HepG2 (cell line): Measurements from ENCODE around the gene TMEM184C. TPM values are rescaled to one million over a fixed set of nuclear protein-coding genes. Genes with fewer than 3 reads are reported as not detected.

Experiments
- ATAC-seq: fragments of 200-7000 bp; cut with Tn5 transposase; 3 replicates; pipeline ENCODE4 v1.9.1; 2020; ENCODE audit warnings: mild to moderate bottlenecking, moderate library complexity
- BruUV-seq: library from RNA; stranded (reverse); fragments of 400-500 nt; replicated peaks from 2 replicates; lab custom pipeline; 2021; lab: Mats Ljungman, UMichigan
- CTCF ChIA-PET: fragments of 300-600 bp; formaldehyde crosslinking; extraction: SDS; loops from one replicate; lab custom pipeline; 2021; ENCODE audit warnings: low total read pairs, inconsistent platforms, low intra/inter-chr PET ratio; lab: Yijun Ruan, JAX
- POLR2A ChIA-PET: fragments of 350-600 bp; sonication (Branson Sonifier 250); formaldehyde crosslinking; loops from one replicate; lab custom pipeline; 2020; ENCODE audit warnings: antibody characterized with exemption, inconsistent platforms; lab: Yijun Ruan, JAX
- DNase-seq: peaks from one replicate; pipeline ENCODE4 v3.0.0-alpha.2; 2015; ENCODE audit warnings: low spot score
- FAIRE-seq: peaks from 3 replicates; lab custom pipeline; 2011; peaks lifted over from hg19 to GRCh38; lab: Jason Lieb, UNC
- H2AFZ ChIP-seq: one replicate; pipeline ENCODE4 v1.6.1; 2011; ENCODE audit warnings: low read length, inconsistent platforms
- H3K27ac ChIP-seq: fragments of 300-600 bp; 3 replicates; pipeline ENCODE4 v1.8.0; 2011; ENCODE audit warnings: mixed run types, mild to moderate bottlenecking, mixed read lengths, low read length, inconsistent platforms; ENCODE audit not compliant: insufficient read depth; ENCODE audit errors: extremely low read length
- H3K27me3 ChIP-seq, 2 experiments: fragments of 200-600 bp in 1 of 2; 2 replicates in 1 of 2; 3 replicates in 1 of 2; pipeline versions ENCODE4 v1.6.0 to v1.8.0; 2011; ENCODE audit warnings: low read length in 2 of 2, mild to moderate bottlenecking in 2 of 2, moderate library complexity in 2 of 2, inconsistent platforms in 1 of 2; ENCODE audit not compliant: insufficient read depth in 2 of 2, control insufficient read depth in 1 of 2
- H3K36me3 ChIP-seq, 2 experiments: fragments of 200-600 bp in 1 of 2; replicated peaks in 1 of 2; 2 replicates in 1 of 2; 3 replicates in 1 of 2; pipeline versions ENCODE4 v1.5.1 to v1.8.0; 2011; ENCODE audit warnings: low read length in 2 of 2, inconsistent platforms in 1 of 2; ENCODE audit not compliant: insufficient read depth in 2 of 2, control insufficient read depth in 1 of 2
- H3K4me1 ChIP-seq: 2 replicates; pipeline ENCODE4 v1.5.1; 2012; ENCODE audit warnings: low read length, inconsistent platforms; ENCODE audit not compliant: insufficient read depth
- H3K4me2 ChIP-seq: 2 replicates; pipeline ENCODE4 v1.6.0; 2011; ENCODE audit warnings: low read depth, low read length, inconsistent platforms
- H3K4me3 ChIP-seq, 3 experiments: fragments of 200-600 bp in 1 of 3; sonication (generic), shearing (Covaris generic) in 1 of 3; replicated peaks in 1 of 3; 2 replicates each; pipeline ENCODE4 v1.5.1; 2011 to 2016; ENCODE audit warnings: low read length in 3 of 3, inconsistent platforms in 2 of 3, low read depth in 2 of 3, mild to moderate bottlenecking in 2 of 3, control low read depth in 1 of 3, mixed read lengths in 1 of 3; ENCODE audit not compliant: insufficient read depth in 1 of 3
- H3K79me2 ChIP-seq: one replicate; pipeline ENCODE4 v1.6.1; 2011; ENCODE audit warnings: low read length, inconsistent platforms; ENCODE audit not compliant: insufficient read depth
- H3K9ac ChIP-seq: 2 replicates; pipeline ENCODE4 v1.6.0; 2011; ENCODE audit warnings: mild to moderate bottlenecking, low read depth, low read length, inconsistent platforms; ENCODE audit not compliant: insufficient read depth
- H3K9me3 ChIP-seq: 2 replicates; pipeline ENCODE4 v1.5.1; 2012; ENCODE audit warnings: mild to moderate bottlenecking, low read length
- H4K20me1 ChIP-seq: 2 replicates; pipeline ENCODE4 v1.6.0; 2011; ENCODE audit warnings: inconsistent platforms, mild to moderate bottlenecking, low read length, moderate library complexity; ENCODE audit not compliant: insufficient read depth
- CC2D1A ChIP-seq: sonication (generic); formaldehyde crosslinking; IDR thresholded peaks from 2 replicates; pipeline ENCODE4 v1.8.1; 2023; ENCODE audit warnings: mild to moderate bottlenecking, missing genetic modification reagents
- DNMT1 ChIP-seq: sonication (generic); formaldehyde crosslinking; IDR thresholded peaks from 2 replicates; pipeline ENCODE4 v1.5.1; 2020; ENCODE audit warnings: mild to moderate bottlenecking, missing genetic modification reagents
- ELF1 ChIP-seq: sonication (generic); formaldehyde crosslinking; IDR thresholded peaks from 2 replicates; pipeline ENCODE4 v1.4.0; 2020; ENCODE audit warnings: missing genetic modification reagents
- GFI1 ChIP-seq: sonication (generic); formaldehyde crosslinking; IDR thresholded peaks from 2 replicates; pipeline ENCODE4 v1.5.0; 2020; ENCODE audit warnings: missing genetic modification reagents, mild to moderate bottlenecking, borderline replicate concordance
- KAT2B ChIP-seq: fragments of 150-350 bp; IDR thresholded peaks from 2 replicates; pipeline ENCODE4 v1.6.1; 2014; ENCODE audit warnings: low read depth, low read length, borderline replicate concordance
- MTA3 ChIP-seq: sonication (generic); formaldehyde crosslinking; IDR thresholded peaks from 2 replicates; pipeline ENCODE4 v1.4.0; 2020; ENCODE audit warnings: missing genetic modification reagents
- RAD21 ChIP-seq: fragments of 450-650 bp; formaldehyde crosslinking; IDR thresholded peaks from 2 replicates; pipeline ENCODE4 v1.5.0; 2020; ENCODE audit warnings: mild to moderate bottlenecking
- SRSF1 ChIP-seq: fragments of 200-400 bp; formaldehyde crosslinking; optimal IDR thresholded peaks from 2 replicates; pipeline ENCODE3; 2017; ENCODE audit warnings: mild to moderate bottlenecking, low read depth, low read length, moderate library complexity
- ZNF33A ChIP-seq: sonication (generic); formaldehyde crosslinking; IDR thresholded peaks from 2 replicates; pipeline ENCODE4 v1.5.1; 2020; ENCODE audit warnings: missing genetic modification reagents, mild to moderate bottlenecking, moderate library complexity, borderline replicate concordance
- WGBS: methylation state at CpG from one replicate; pipeline ENCODE4 v1.1.6; 2017; ENCODE audit warnings: low lambda C conversion rate; 5-methylcytosine and 5-hydroxymethylcytosine counted together
- in situ Hi-C: cut with HindIII; loops from 2 replicates; pipeline ENCODE4 v1.10.0; 2017; ENCODE audit warnings: low pct_unique_long_range_greater_than_20kb; ENCODE audit not compliant: extremely low pct_ligation_motif_present
- intact Hi-C: fragments of 100-400 bp; cut with micrococcal nuclease; formaldehyde crosslinking; loops from one replicate; pipeline ENCODE4 v1.10.0; 2022; ENCODE audit not compliant: unreplicated experiment
- polyA plus RNA-seq, 8 experiments: library from polyadenylated mRNA; depleted of rRNA in 3 of 8; stranded (reverse) in 7 of 8; unstranded in 1 of 8; fragments of >200 nt; fragmentation: Illumina TruSeq in 4 of 8; extraction: Trizol in 4 of 8; gene quantifications; 2 replicates each; pipeline versions ENCODE4 v1.2.1 to v1.2.3, GENCODE V29; 2011 to 2016; ENCODE audit warnings: low read depth in 4 of 8, missing spikeins in 1 of 8, mixed read lengths in 1 of 8; ENCODE audit not compliant: insufficient read depth in 1 of 8
- total RNA-seq, 5 experiments: library from RNA; depleted of rRNA; stranded (reverse); fragments of >200 nt; fragmentation: Illumina TruSeq; extraction: Trizol; gene quantifications; 2 replicates each; pipeline ENCODE4 v1.2.3, GENCODE V29; 2016; ENCODE audit warnings: low read depth in 1 of 5
- TF ChIP-seq, protein P1 (sequence below): sonication (generic); formaldehyde crosslinking; IDR thresholded peaks from 2 replicates; pipeline ENCODE4 v1.4.0; 2020; ENCODE audit warnings: mild to moderate bottlenecking, missing genetic modification reagents
- TF ChIP-seq, protein P2 (sequence below): fragments of 450-650 bp; IDR thresholded peaks from 2 replicates; pipeline ENCODE4 v1.6.1; 2016

Gene TMEM184C
- total and polyA plus RNA-seq, 2 of the 13 experiments (the other 11 are each of a cell fraction or from before 2014, with no cell fraction given): 13.9 to 26.1 TPM

DNA sequence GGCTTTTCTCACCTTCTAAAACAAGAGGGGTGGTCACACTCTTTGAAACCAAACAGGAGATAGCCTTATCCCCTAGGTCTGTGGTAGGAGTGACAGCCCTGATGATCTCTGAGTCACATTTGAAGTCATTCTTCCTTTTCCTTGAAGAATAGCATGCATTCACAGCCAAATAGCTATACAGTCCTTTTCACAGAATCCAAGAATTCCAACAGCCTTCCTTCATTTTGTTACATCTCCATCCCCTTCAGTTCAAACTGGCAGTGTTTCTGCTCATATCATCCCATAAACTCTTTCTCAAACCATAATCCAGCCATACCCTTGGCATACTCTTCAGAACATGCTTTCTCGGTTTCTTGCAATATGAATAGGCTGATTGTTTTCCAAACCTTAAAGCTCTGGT lies 33.3 kb upstream of the TMEM184C start:
- no peaks in the 10 kb centered on the region for H3K9me3 ChIP-seq
- FAIRE-seq (no peak), DNase-seq (no peak), ATAC-seq (no peak)
- no TSS peak for BruUV-seq
- no peak overlapping the region for H2AFZ ChIP-seq
- no peak overlapping the region for H3K4me3 ChIP-seq
- H3K9ac ChIP-seq: no peak overlapping the region
- no peaks in the 10 kb centered on the region for H3K4me1 ChIP-seq
- no peaks in the 10 kb centered on the region for H4K20me1 ChIP-seq
- H3K27me3 ChIP-seq: no peaks in the 10 kb centered on the region
- H3K36me3 ChIP-seq: no peaks in the 10 kb centered on the region
- ChIA-PET CTCF (no interaction called here), POLR2A (no interaction called here)
- no peak overlapping the region for H3K27ac ChIP-seq
- in situ Hi-C loops (loop anchor here (25.0 kb wide), 1 partner anchor 572 kb away; no protein-coding TSS in a partner anchor), intact Hi-C loops (no loop called here)
- TF ChIP-seq ELF1 (CRISPR knock-in tag) (no peak), DNMT1 (no peak), CC2D1A (CRISPR knock-in tag) (no peak), MTA3 (CRISPR knock-in tag) (no peak), KAT2B (no peak), GFI1 (no peak), ZNF33A (CRISPR knock-in tag) (no peak)
- TF ChIP-seq, protein P1, sequence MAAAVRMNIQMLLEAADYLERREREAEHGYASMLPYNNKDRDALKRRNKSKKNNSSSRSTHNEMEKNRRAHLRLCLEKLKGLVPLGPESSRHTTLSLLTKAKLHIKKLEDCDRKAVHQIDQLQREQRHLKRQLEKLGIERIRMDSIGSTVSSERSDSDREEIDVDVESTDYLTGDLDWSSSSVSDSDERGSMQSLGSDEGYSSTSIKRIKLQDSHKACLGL (CRISPR knock-in tag): no peak
- no peaks in the 10 kb centered on the region for H3K79me2 ChIP-seq
- H3K4me2 ChIP-seq: no peak overlapping the region
- WGBS: 6% methylated on average over 1 of the region's 1 CpG

GRCh38 chr4:147586032-147586431 lies 31.2 kb upstream of the TMEM184C start:
- no peak for TF ChIP-seq SRSF1
- TF ChIP-seq, protein P2, sequence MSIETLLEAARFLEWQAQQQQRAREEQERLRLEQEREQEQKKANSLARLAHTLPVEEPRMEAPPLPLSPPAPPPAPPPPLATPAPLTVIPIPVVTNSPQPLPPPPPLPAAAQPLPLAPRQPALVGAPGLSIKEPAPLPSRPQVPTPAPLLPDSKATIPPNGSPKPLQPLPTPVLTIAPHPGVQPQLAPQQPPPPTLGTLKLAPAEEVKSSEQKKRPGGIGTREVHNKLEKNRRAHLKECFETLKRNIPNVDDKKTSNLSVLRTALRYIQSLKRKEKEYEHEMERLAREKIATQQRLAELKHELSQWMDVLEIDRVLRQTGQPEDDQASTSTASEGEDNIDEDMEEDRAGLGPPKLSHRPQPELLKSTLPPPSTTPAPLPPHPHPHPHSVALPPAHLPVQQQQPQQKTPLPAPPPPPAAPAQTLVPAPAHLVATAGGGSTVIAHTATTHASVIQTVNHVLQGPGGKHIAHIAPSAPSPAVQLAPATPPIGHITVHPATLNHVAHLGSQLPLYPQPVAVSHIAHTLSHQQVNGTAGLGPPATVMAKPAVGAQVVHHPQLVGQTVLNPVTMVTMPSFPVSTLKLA: no peak
- TF ChIP-seq RAD21 (CRISPR knock-in tag): no peak
- Histone ChIP-seq H3K4me3 (no peak overlapping the region), H3K9me3 (no peaks in the 10 kb centered on the region), H4K20me1 (no peaks in the 10 kb centered on the region), H3K79me2 (no peaks in the 10 kb centered on the region), H3K9ac (no peak overlapping the region), H3K4me1 (no peaks in the 10 kb centered on the region), H3K27ac (no peak overlapping the region), H3K36me3 (no peaks in the 10 kb centered on the region), H2AFZ (no peak overlapping the region), H3K27me3 (no peaks in the 10 kb centered on the region), H3K4me2 (no peak overlapping the region)
- intact Hi-C loops: no loop called here
- ChIA-PET POLR2A (no interaction called here), CTCF (no interaction called here)
- 0% methylated on average over 3 of the region's 3 CpGs for whole genome bisulfite sequencing
- no peak for ATAC-seq
- no peak for DNase-seq
- no TSS peak for BruUV-seq
- in situ Hi-C loops: loop anchor here (5.0 to 25.0 kb wide), 2 partner anchors 69 to 574 kb away; no protein-coding TSS in a partner anchor
- FAIRE-seq: no peak
